T-helper 1 cell treated with Interleukin-12 subunit alpha and Interleukin-12 subunit beta and Interleukin-4 antibody, amounts not matched to agents 30 ng/mL and 1 ng/mL, for 36 hours (primary cell): ENCODE results near the gene ANKRD13A. TPM values are rescaled to one million over a fixed set of nuclear protein-coding genes. Genes with fewer than 3 reads are reported as not detected.
"Not testable (repeated sequence)": the region's sequence is repeated elsewhere in the genome, so short reads cannot be mapped to it uniquely, and the experiment has no call there.

Experiments used
- intact Hi-C: fragments of 100-400 bp; cut with micrococcal nuclease; formaldehyde crosslinking; loops from one replicate; pipeline ENCODE4 v1.15.1; 2024
- total RNA-seq: library from RNA; stranded (reverse); gene quantifications from 2 replicates; pipeline ENCODE4 v1.2.3, GENCODE V29; 2022

Gene ANKRD13A
- total RNA-seq, 1 donor from 2014 or later, result 82.1 TPM

- intact Hi-C loops, result no loop called here
Observed at GRCh38 chr12:109983432-109984142, 15.6 kb upstream of the ANKRD13A start.

GRCh38 chr12:109986236-109986635 is 13.0 kb upstream of the ANKRD13A start:
- intact Hi-C loops, result not testable (repeated sequence)

GRCh38 chr12:109987615-109988014 is 11.6 kb upstream of the ANKRD13A start:
- intact Hi-C loops, result no loop called here

GRCh38 chr12:109988274-109988673 is 11.0 kb upstream of the ANKRD13A start:
- intact Hi-C loops, result no loop called here

- intact Hi-C loops, result no loop called here
Observed at GRCh38 chr12:109988903-109989302, 10.3 kb upstream of the ANKRD13A start.

- intact Hi-C loops, result no loop called here
Observed at GRCh38 chr12:109989380-109989779, 9.8 kb upstream of the ANKRD13A start.

GRCh38 chr12:109991586-109991985 is 7.6 kb upstream of the ANKRD13A start:
- intact Hi-C loops, result loop anchor here (5.0 to 10.0 kb wide), 3 partner anchors 59 to 593 kb away; partner anchors contain the start of genes FAM222A and PPTC7

- intact Hi-C loops, result loop anchor here (5.0 to 10.0 kb wide), 3 partner anchors 61 to 592 kb away; partner anchors contain the start of genes FAM222A and PPTC7
Observed at GRCh38 chr12:109993091-109993490, 6.1 kb upstream of the ANKRD13A start.

- intact Hi-C loops, result loop anchor here (1.0 to 10.0 kb wide), 8 partner anchors 13 to 590 kb away; partner anchors contain the start of genes ANAPC7, FAM222A, MMAB and MVK
Observed at GRCh38 chr12:109994401-109995175, 4.6 kb upstream of the ANKRD13A start.

- intact Hi-C loops, result loop anchor here (2.0 to 10.0 kb wide), 4 partner anchors 95 to 589 kb away; partner anchors contain the start of genes ANAPC7, FAM222A, PPTC7 and TCHP
Observed at GRCh38 chr12:109995361-109995685, 3.9 kb upstream of the ANKRD13A start.

GRCh38 chr12:109995686-109996482 is 3.3 kb upstream of the ANKRD13A start, which contains the start of gene GIT2:
Gene GIT2 (minus strand): TSS chr12:109996368. CDS start chr12:109996224, 144 bp downstream.
- intact Hi-C loops, result loop anchor here (1.0 to 10.0 kb wide), 9 partner anchors 19 to 589 kb away; partner anchors contain the start of genes ANAPC7, ATP2A2, C12orf76 and FAM222A

- intact Hi-C loops, result loop anchor here (1.0 to 10.0 kb wide), 8 partner anchors 19 to 588 kb away; partner anchors contain the start of genes ANAPC7, ATP2A2, C12orf76 and FAM222A
Observed at GRCh38 chr12:109996483-109996853, 2.8 kb upstream of the ANKRD13A start.

GRCh38 chr12:109997393-109997792 is 1.8 kb upstream of the ANKRD13A start:
- intact Hi-C loops, result loop anchor here (5.0 to 10.0 kb wide), 3 partner anchors 283 to 587 kb away; partner anchors contain the start of genes ANAPC7, FAM222A and PPTC7

GRCh38 chr12:109998241-109998903 is 858 bp upstream of the ANKRD13A start:
- intact Hi-C loops, result loop anchor here (2.0 to 10.0 kb wide), 4 partner anchors 284 to 586 kb away; partner anchors contain the start of genes ANAPC7, FAM222A and PPTC7

GRCh38 chr12:109999649-109999971 is 380 bp downstream of the ANKRD13A start:
- intact Hi-C loops, result loop anchor here (1.0 to 10.0 kb wide), 6 partner anchors 26 to 585 kb away; partner anchors contain the start of genes ANAPC7, FAM222A, PPTC7 and TCHP

- intact Hi-C loops, result loop anchor here (1.0 to 10.0 kb wide), 7 partner anchors 15 to 585 kb away; partner anchors contain the start of genes ANAPC7, FAM222A, PPTC7 and TCHP
Observed at GRCh38 chr12:109999983-110000505, 814 bp downstream of the ANKRD13A start.

- intact Hi-C loops, result loop anchor here (2.0 kb wide), 1 partner anchor 13 kb away; no protein-coding TSS in a partner anchor
Observed at GRCh38 chr12:110001596-110001995, 2.4 kb downstream of the ANKRD13A start.

GRCh38 chr12:110002676-110003515 is 3.7 kb downstream of the ANKRD13A start:
- intact Hi-C loops, result no loop called here

- intact Hi-C loops, result no loop called here
Observed at GRCh38 chr12:110004598-110004997, 5.4 kb downstream of the ANKRD13A start.
